Neural progenitor cell (in vitro differentiated cells): ENCODE measurements around the gene XCR1.

Experiments
- EZH2phosphoT487 ChIP-seq: fragments of 200-600 bp; sonication (generic); IDR thresholded peaks from 2 replicates; pipeline ENCODE4 v1.6.1; 2017; ENCODE audit warnings: antibody characterized with exemption
- TF ChIP-seq, protein P1 (sequence below): fragments of 200-600 bp; sonication (generic); IDR thresholded peaks from 2 replicates; pipeline ENCODE4 v1.5.1; 2017; ENCODE audit warnings: antibody characterized with exemption, mild to moderate bottlenecking

- TF ChIP-seq, protein P1, sequence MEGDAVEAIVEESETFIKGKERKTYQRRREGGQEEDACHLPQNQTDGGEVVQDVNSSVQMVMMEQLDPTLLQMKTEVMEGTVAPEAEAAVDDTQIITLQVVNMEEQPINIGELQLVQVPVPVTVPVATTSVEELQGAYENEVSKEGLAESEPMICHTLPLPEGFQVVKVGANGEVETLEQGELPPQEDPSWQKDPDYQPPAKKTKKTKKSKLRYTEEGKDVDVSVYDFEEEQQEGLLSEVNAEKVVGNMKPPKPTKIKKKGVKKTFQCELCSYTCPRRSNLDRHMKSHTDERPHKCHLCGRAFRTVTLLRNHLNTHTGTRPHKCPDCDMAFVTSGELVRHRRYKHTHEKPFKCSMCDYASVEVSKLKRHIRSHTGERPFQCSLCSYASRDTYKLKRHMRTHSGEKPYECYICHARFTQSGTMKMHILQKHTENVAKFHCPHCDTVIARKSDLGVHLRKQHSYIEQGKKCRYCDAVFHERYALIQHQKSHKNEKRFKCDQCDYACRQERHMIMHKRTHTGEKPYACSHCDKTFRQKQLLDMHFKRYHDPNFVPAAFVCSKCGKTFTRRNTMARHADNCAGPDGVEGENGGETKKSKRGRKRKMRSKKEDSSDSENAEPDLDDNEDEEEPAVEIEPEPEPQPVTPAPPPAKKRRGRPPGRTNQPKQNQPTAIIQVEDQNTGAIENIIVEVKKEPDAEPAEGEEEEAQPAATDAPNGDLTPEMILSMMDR: no peak
- TF ChIP-seq EZH2phosphoT487: no peak
These were observed 45.8 kb downstream of the XCR1 start for GRCh38 chr3:45981346-45982074.
